K562 (cell line): ENCODE results near the gene BACE1-AS. TPM values are rescaled to one million over a fixed set of nuclear protein-coding genes. Genes with fewer than 3 reads are reported as not detected.

Experiments
- CBFB ChIP-seq: sonication (generic); formaldehyde crosslinking; IDR thresholded peaks from 2 replicates; pipeline ENCODE4 v1.4.0; 2020; ENCODE audit warnings: mild to moderate bottlenecking, missing genetic modification reagents
- CREB3L1 ChIP-seq: fragments of 450-650 bp; IDR thresholded peaks from 2 replicates; pipeline ENCODE4 v1.6.1; 2014; ENCODE audit warnings: low read depth, mild to moderate bottlenecking, moderate library complexity, borderline replicate concordance
- DACH1 ChIP-seq: fragments of 450-650 bp; IDR thresholded peaks from 2 replicates; pipeline ENCODE4 v1.6.1; 2018; ENCODE audit not compliant: partially characterized antibody
- ELF2 ChIP-seq: fragments of 250-450 bp; sonication (Bioruptor Pico); IDR thresholded peaks from 2 replicates; pipeline ENCODE4 v1.5.0; 2021; ENCODE audit warnings: mild to moderate bottlenecking
- ELK3 ChIP-seq: fragments of 450-650 bp; formaldehyde crosslinking; IDR thresholded peaks from 2 replicates; pipeline ENCODE4 v1.4.0; 2020; ENCODE audit warnings: mild to moderate bottlenecking
- FOXO4 ChIP-seq: fragments of 450-650 bp; formaldehyde crosslinking; IDR thresholded peaks from 2 replicates; pipeline ENCODE4 v1.4.0; 2020; ENCODE audit warnings: mild to moderate bottlenecking, moderate library complexity
- RERE ChIP-seq: sonication (generic); formaldehyde crosslinking; IDR thresholded peaks from 2 replicates; pipeline ENCODE4 v1.8.0; 2023; ENCODE audit warnings: missing genetic modification reagents, mild to moderate bottlenecking, borderline replicate concordance
- SMARCA5 ChIP-seq: fragments of 450-650 bp; IDR thresholded peaks from 2 replicates; pipeline ENCODE4 v1.6.1; 2016
- TOE1 ChIP-seq, 2 experiments: fragments of 450-650 bp in 1 of 2; sonication (generic) in 1 of 2; formaldehyde crosslinking in 1 of 2; IDR thresholded peaks; 2 replicates each; pipeline versions ENCODE4 v1.7.1 to v1.8.0; 2016 to 2022; ENCODE audit warnings: borderline replicate concordance in 2 of 2, mild to moderate bottlenecking in 2 of 2, antibody characterized with exemption in 1 of 2, inconsistent platforms in 1 of 2, low read depth in 1 of 2, missing genetic modification reagents in 1 of 2, moderate library complexity in 1 of 2
- polyA plus RNA-seq, 8 experiments: library from polyadenylated mRNA; depleted of rRNA in 4 of 8; stranded (reverse) in 5 of 8; unstranded in 3 of 8; fragments of >200 nt; fragmentation: Nextera tagmentation in 2 of 8; fragmentation: Illumina TruSeq in 1 of 8; extraction: Ambion mirVana in 2 of 8; extraction: Trizol in 1 of 8; gene quantifications; 2 replicates each; pipeline versions ENCODE4 v1.2.1 to v1.2.3, GENCODE V29; 2011 to 2014; ENCODE audit warnings: inconsistent platforms in 1 of 8, missing spikeins in 1 of 8
- total RNA-seq, 7 experiments: library from RNA; depleted of rRNA in 6 of 7; stranded (reverse); fragments of >200 nt in 6 of 7; fragmentation: Illumina TruSeq in 2 of 7; extraction: Trizol in 2 of 7; gene quantifications; 2 replicates each; pipeline versions ENCODE4 v1.2.1 to v1.2.3, GENCODE V29; 2011 to 2021; ENCODE audit warnings: low replicate concordance in 1 of 7

The BACE1-AS gene
- total and polyA plus RNA-seq, 9 of the 15 experiments (the other 6 are each of a cell fraction or from before 2014, with no cell fraction given): 2.2 to 8.2 (median 3.8) TPM

- TF ChIP-seq CREB3L1: no peak
- no peak for TF ChIP-seq ELK3 (CRISPR knock-in tag)
- no peak for TF ChIP-seq RERE (CRISPR knock-in tag)
- TF ChIP-seq SMARCA5: no peak
- TF ChIP-seq TOE1 (IDR thresholded peaks at IDR 0.05; ENCODE audit: borderline replicate concordance): no peak
- TF ChIP-seq TOE1 (CRISPR knock-in tag; IDR thresholded peaks at IDR 0.05; ENCODE audit: borderline replicate concordance, low read depth): no peak
- no peak for TF ChIP-seq FOXO4 (CRISPR knock-in tag)
- no peak for TF ChIP-seq ELF2 (CRISPR knock-in tag)
- no peak for TF ChIP-seq DACH1
- TF ChIP-seq CBFB (CRISPR knock-in tag): no peak
Observed at GRCh38 chr11:117295438-117296137, 4.4 kb downstream of the BACE1-AS start (continued).
